Osteoblast (primary cell): Measurements from ENCODE around the gene CDH18. TPM values are rescaled to one million over a fixed set of nuclear protein-coding genes. Genes with fewer than 3 reads are reported as not detected.

Experiments
- DNase-seq: peaks from one replicate; pipeline ENCODE4 v3.0.0; 2011; ENCODE audit warnings: low spot score, mixed read lengths; ENCODE audit not compliant: insufficient read length; ENCODE audit errors: missing footprints
- H2AFZ ChIP-seq: 2 replicates; pipeline ENCODE4 v1.6.0; 2011; ENCODE audit warnings: mild to moderate bottlenecking, low read length
- H3K27ac ChIP-seq: 2 replicates; pipeline ENCODE4 v1.5.1; 2011; ENCODE audit warnings: mild to moderate bottlenecking, low read depth, low read length, moderate library complexity
- H3K27me3 ChIP-seq: 2 replicates; pipeline ENCODE4 v1.6.0; 2012; ENCODE audit warnings: mild to moderate bottlenecking, control low read depth, inconsistent platforms, low read length, moderate library complexity; ENCODE audit not compliant: insufficient read depth
- H3K36me3 ChIP-seq: 2 replicates; pipeline ENCODE4 v1.5.1; 2011; ENCODE audit warnings: mild to moderate bottlenecking, low read length, control low read depth, moderate library complexity; ENCODE audit not compliant: insufficient read depth
- H3K4me1 ChIP-seq: 2 replicates; pipeline ENCODE4 v1.5.1; 2011; ENCODE audit warnings: mild to moderate bottlenecking, low read length, control low read depth, moderate library complexity; ENCODE audit not compliant: insufficient read depth
- H3K4me2 ChIP-seq: 2 replicates; pipeline ENCODE4 v1.6.0; 2011; ENCODE audit warnings: mild to moderate bottlenecking, low read length; ENCODE audit not compliant: insufficient read depth
- H3K4me3 ChIP-seq: fragments of 200-600 bp; sonication (generic); 3 replicates; pipeline ENCODE4 v1.5.1; 2012; ENCODE audit warnings: mild to moderate bottlenecking, low read length, inconsistent platforms; ENCODE audit not compliant: insufficient read depth
- H3K79me2 ChIP-seq: 2 replicates; pipeline ENCODE4 v1.6.0; 2012; ENCODE audit warnings: mild to moderate bottlenecking, low read length, control low read depth, inconsistent platforms; ENCODE audit not compliant: insufficient read depth
- H3K9me3 ChIP-seq: 2 replicates; pipeline ENCODE4 v1.5.1; 2011; ENCODE audit warnings: low read depth, low read length, control low read depth
- H4K20me1 ChIP-seq: 2 replicates; pipeline ENCODE4 v1.6.0; 2012; ENCODE audit warnings: mild to moderate bottlenecking, low read length, control low read depth; ENCODE audit not compliant: insufficient read depth
- CTCF ChIP-seq: IDR thresholded peaks from 2 replicates; pipeline ENCODE4 v1.5.1; 2011; ENCODE audit warnings: mild to moderate bottlenecking, low read depth, low read length, moderate library complexity; ENCODE audit errors: extremely low read depth
- total RNA-seq: library from RNA; depleted of rRNA; stranded (reverse); fragments of >200 nt; gene quantifications from 2 replicates; pipeline ENCODE4 v1.2.3, GENCODE V29; 2012

The CDH18 gene
- total RNA-seq, 1 donor, result 0.36 TPM

DNA sequence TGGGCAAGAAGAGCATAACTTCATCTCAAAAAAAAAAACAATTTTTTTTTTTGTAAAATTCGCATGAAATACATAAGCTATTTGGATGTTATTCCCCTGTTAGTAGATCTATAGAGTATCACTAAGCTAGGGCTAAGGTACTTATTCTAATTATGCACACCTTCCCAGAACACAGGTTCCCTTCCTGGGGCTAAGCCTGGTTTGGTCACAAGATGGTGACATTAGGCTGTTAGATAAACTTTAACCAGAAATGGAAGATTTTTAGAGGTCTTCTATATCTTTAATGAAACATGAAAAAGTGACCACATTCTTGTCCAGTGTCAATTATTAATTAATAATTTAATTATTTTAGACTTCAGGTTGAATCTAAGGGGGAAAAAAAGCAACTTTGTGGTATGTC is 433.5 kb downstream of the CDH18 start:
- no peaks in the 10 kb centered on the region for H3K79me2 ChIP-seq
- H3K9me3 ChIP-seq, result no peaks in the 10 kb centered on the region
- no peak for DNase-seq
- H2AFZ ChIP-seq, result no peak overlapping the region
- no peak overlapping the region for H3K4me3 ChIP-seq
- no peaks in the 10 kb centered on the region for H3K4me1 ChIP-seq
- no peak overlapping the region for H3K27ac ChIP-seq
- no peaks in the 10 kb centered on the region for H3K27me3 ChIP-seq
- no peaks in the 10 kb centered on the region for H4K20me1 ChIP-seq
- no peak overlapping the region for H3K4me2 ChIP-seq
- H3K36me3 ChIP-seq, result no peaks in the 10 kb centered on the region
- no peak for TF ChIP-seq CTCF

DNA sequence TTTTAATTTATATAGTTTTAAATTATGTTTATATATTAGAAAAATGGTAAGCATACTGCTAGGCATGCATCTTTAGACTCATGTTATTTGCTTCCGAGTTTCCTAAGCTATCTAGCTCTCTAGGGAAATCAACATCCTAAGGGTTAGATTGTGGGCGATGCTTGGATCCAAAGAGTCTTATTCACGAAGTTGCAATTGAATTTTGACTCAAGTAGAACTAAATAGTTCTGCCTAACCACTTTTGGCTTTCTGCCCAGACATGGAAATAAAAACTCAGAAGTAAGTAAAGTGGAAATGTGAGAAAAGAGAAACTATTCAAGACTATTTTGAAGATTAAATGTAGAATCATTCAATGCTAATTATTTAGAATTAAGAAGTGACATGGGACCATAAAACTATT is 440.4 kb downstream of the CDH18 start:
- Histone ChIP-seq H2AFZ (no peak overlapping the region), H3K4me1 (no peaks in the 10 kb centered on the region), H3K27me3 (no peaks in the 10 kb centered on the region), H3K4me2 (no peak overlapping the region), H3K27ac (no peak overlapping the region), H3K79me2 (no peaks in the 10 kb centered on the region), H4K20me1 (no peaks in the 10 kb centered on the region), H3K9me3 (no peaks in the 10 kb centered on the region), H3K4me3 (no peak overlapping the region), H3K36me3 (no peaks in the 10 kb centered on the region)
- TF ChIP-seq CTCF, result no peak
- DNase-seq, result no peak

DNA sequence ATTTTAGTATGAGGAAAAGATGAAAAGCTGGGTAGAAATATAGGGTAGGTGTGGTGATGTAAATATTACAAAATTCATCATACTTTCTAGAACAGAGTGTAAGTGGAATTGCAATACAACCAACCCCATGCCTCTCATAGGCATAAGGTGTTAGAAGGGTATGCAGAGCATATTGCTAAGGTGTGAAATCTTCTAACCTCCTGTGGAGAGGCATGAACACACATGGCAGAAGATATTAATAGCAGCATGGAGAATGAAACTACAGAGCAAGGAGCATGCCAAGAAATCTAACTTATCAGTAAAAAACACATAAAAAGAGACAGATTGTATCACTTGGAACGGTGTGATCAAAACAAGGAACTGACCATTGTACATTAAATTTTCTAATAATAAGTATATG is 441.5 kb downstream of the CDH18 start:
- Histone ChIP-seq H4K20me1 (no peaks in the 10 kb centered on the region), H3K4me2 (no peak overlapping the region), H3K27ac (no peak overlapping the region), H3K36me3 (no peaks in the 10 kb centered on the region), H3K9me3 (no peaks in the 10 kb centered on the region), H3K4me1 (no peaks in the 10 kb centered on the region), H3K79me2 (no peaks in the 10 kb centered on the region), H3K27me3 (no peaks in the 10 kb centered on the region), H2AFZ (no peak overlapping the region), H3K4me3 (no peak overlapping the region)
- no peak for DNase-seq
- no peak for TF ChIP-seq CTCF

DNA sequence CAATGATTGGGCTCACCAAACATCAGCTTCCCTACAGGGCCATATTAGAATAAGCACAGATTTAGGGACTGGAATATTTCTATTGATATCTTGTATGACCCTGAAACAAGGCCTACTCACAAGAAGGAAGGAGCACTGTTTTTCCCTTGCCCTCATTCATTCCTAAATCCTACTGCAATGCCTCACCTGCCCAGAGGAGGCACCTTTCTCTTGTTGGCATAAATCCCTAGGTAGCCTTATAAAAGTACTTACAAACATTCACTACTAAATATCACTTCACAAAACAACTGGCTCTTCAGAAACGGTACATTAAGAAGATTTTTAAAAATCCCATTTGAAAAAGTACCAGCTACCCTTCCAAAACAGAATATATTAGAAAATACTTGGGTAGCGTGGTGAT is 449.4 kb downstream of the CDH18 start:
- no peak overlapping the region for H3K4me2 ChIP-seq
- no peaks in the 10 kb centered on the region for H3K27me3 ChIP-seq
- H2AFZ ChIP-seq, result no peak overlapping the region
- H3K36me3 ChIP-seq, result no peaks in the 10 kb centered on the region
- no peak overlapping the region for H3K27ac ChIP-seq
- H3K9me3 ChIP-seq, result peaks cover 3% of the 10 kb centered on the region
- H3K79me2 ChIP-seq, result no peaks in the 10 kb centered on the region
- no peak for DNase-seq
- no peak overlapping the region for H3K4me3 ChIP-seq
- no peaks in the 10 kb centered on the region for H4K20me1 ChIP-seq
- TF ChIP-seq CTCF, result no peak
- H3K4me1 ChIP-seq, result no peaks in the 10 kb centered on the region
